IPS DF 6.9 (cell line): ENCODE measurements around the gene FAM149A.
A peak's percentile ranks its signal among the peaks of the same experiment; 100 is the strongest.

Source experiments
- DNase-seq: peaks from one replicate; pipeline ENCODE4 v3.0.0-alpha.2; 2013; ENCODE audit warnings: low read depth, low spot score
- H3K27ac ChIP-seq: one replicate; pipeline ENCODE4 v1.5.1; 2013; ENCODE audit warnings: low read length, control low read depth
- H3K27me3 ChIP-seq: 2 replicates; pipeline ENCODE4 v1.6.1; 2013; ENCODE audit warnings: mild to moderate bottlenecking, low read length; ENCODE audit not compliant: control insufficient read depth, insufficient read depth
- H3K36me3 ChIP-seq: 2 replicates; pipeline ENCODE4 v1.6.1; 2013; ENCODE audit warnings: low read length; ENCODE audit not compliant: control insufficient read depth, insufficient read depth
- H3K4me1 ChIP-seq: 2 replicates; pipeline ENCODE4 v1.6.1; 2013; ENCODE audit warnings: low read length; ENCODE audit not compliant: control insufficient read depth, insufficient read depth
- H3K4me3 ChIP-seq: 2 replicates; pipeline ENCODE4 v1.5.1; 2013; ENCODE audit warnings: mild to moderate bottlenecking, low read length
- H3K9me3 ChIP-seq: 2 replicates; pipeline ENCODE4 v1.6.1; 2013; ENCODE audit warnings: low read length, inconsistent platforms; ENCODE audit not compliant: control insufficient read depth, insufficient read depth
- WGBS: extraction: QIAGEN DNeasy Blood & Tissue Kit; methylation state at CpG from one replicate; pipeline ENCODE4 v1.1.7; 2013; ENCODE audit warnings: mixed read lengths, missing lambda C conversion rate; ENCODE audit not compliant: insufficient read length, insufficient coverage; 5-methylcytosine and 5-hydroxymethylcytosine counted together

The FAM149A gene

DNA sequence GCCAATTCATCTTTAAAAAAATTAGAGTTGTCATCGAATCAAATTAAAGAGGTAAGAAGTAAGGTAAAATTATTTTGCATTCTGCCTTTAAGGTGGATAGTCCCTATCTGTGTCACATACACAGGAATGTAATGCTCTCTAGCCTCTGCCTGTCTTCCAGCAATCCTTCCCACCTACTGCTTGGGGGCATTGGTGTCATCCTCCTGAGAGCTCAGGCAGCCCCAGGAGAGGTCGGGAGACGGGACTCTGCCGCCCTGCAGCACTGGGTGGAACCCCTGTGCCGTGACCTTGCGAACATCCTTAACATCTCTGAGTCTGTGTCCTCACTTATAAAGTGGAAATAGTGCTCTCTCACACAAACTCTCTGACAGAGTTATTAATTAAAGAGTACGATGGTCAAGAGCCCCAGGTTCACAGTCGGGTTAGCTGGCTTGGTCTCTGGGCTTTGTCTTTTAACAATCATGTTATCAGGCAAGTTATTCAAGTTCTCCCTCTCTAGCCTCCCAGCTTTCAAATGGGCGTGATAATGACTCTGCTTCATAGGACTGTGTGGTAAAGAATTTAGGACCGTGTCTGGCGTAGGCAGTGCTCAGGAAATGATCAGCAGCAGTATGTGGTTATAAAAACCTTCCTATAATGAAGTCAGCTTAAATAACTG is 25.4 kb upstream of the FAM149A start:
- H3K36me3 ChIP-seq, result no peaks in the 10 kb centered on the region
- no CpG with 5 or more reads among the region's 11 CpGs for WGBS
- H3K27me3 ChIP-seq, result no peaks in the 10 kb centered on the region
- no peak overlapping the region for H3K27ac ChIP-seq
- no peak overlapping the region for H3K4me3 ChIP-seq
- no peak for DNase-seq
- H3K9me3 ChIP-seq, result no peaks in the 10 kb centered on the region
- H3K4me1 ChIP-seq, result no peaks in the 10 kb centered on the region; the same call in 1 of the 2 replicates

DNA sequence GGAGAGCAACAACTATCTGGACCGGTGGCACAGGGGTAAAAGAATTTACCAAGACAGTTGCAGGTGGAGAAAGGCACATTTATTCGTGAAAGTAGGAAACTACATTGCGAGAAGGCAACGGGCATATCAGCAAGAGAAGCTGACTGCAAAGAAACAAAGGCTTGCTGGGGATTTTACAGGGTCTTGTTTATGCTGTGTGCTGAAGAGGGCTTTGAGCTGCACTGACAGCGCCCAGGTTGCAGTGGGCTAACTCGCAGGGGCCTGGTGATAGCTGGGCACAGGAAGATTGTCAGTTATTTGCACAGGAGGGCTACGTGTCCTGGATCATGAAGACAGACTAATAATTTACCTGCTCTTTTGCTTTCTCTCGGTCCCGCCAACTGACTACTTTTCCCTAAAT is 24.8 kb upstream of the FAM149A start:
- H3K27me3 ChIP-seq, result no peaks in the 10 kb centered on the region
- no peaks in the 10 kb centered on the region for H3K36me3 ChIP-seq
- H3K27ac ChIP-seq, result no peak overlapping the region
- H3K9me3 ChIP-seq, result no peaks in the 10 kb centered on the region
- WGBS, result no CpG with 5 or more reads among the region's 9 CpGs
- no peaks in the 10 kb centered on the region; the same call in 1 of the 2 replicates for H3K4me1 ChIP-seq
- no peak for DNase-seq
- H3K4me3 ChIP-seq, result no peak overlapping the region

DNA sequence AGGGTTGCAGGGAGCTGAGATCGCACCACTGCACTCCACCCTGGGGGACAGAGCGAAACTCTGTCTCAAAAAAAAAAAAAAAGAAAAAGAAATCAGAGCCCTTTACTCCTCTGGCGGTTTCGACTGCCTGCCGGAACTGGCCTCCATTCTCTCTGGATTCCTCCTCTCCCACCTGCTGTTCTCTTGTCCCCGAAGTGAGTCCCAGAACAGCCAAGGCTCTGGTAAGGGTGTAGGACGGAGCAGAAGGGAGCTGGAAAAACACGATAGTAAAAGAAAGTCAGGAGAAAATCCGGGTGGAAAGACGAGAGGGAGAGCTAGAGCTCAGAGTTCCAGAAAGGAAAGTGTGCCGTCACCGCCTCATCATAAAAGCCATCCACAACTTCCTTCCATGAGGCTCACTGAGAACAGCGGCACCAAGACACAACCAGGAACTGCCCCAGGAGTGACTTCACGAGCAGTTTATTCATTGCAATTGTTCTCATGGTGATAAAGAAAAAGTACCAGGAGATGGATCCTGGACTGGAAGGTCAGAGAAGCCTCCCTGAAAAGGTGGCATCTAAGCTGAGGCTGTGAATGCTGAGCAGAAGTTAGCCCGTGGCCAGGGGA is 23.2 kb upstream of the FAM149A start:
- H3K4me3 ChIP-seq, result no peak overlapping the region
- WGBS, result no CpG with 5 or more reads among the region's 15 CpGs

DNA sequence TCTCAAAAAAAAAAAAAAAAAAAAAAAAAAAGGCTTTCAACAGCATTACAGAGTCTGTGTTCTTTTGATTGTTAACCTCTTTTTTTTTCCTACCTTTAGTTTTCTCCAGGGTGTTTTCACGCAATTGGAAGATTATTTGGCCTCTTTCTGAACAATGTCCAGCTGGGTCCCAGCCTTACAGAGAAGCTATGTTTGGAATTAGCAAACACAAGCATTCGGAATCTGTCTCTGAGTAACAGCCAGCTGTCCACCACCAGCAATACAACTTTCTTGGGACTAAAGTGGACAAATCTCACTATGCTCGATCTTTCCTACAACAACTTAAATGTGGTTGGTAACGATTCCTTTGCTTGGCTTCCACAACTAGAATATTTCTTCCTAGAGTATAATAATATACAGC is 22.3 kb upstream of the FAM149A start:
- Histone ChIP-seq H3K27me3 (no peaks in the 10 kb centered on the region), H3K4me3 (no peak overlapping the region), H3K9me3 (no peaks in the 10 kb centered on the region), H3K4me1 (no peaks in the 10 kb centered on the region; the same call in 1 of the 2 replicates), H3K36me3 (no peaks in the 10 kb centered on the region), H3K27ac (no peak overlapping the region)
- no peak for DNase-seq
- WGBS, result no CpG with 5 or more reads among the region's 4 CpGs

More for the DNA sequence above, 23.2 kb upstream of the FAM149A start:
- H3K9me3 ChIP-seq, result no peaks in the 10 kb centered on the region
- no peak overlapping the region for H3K27ac ChIP-seq
- no peaks in the 10 kb centered on the region; the same call in 1 of the 2 replicates for H3K4me1 ChIP-seq
- H3K27me3 ChIP-seq, result no peaks in the 10 kb centered on the region
- H3K36me3 ChIP-seq, result no peaks in the 10 kb centered on the region
- DNase-seq, result peak; percentile 80

DNA sequence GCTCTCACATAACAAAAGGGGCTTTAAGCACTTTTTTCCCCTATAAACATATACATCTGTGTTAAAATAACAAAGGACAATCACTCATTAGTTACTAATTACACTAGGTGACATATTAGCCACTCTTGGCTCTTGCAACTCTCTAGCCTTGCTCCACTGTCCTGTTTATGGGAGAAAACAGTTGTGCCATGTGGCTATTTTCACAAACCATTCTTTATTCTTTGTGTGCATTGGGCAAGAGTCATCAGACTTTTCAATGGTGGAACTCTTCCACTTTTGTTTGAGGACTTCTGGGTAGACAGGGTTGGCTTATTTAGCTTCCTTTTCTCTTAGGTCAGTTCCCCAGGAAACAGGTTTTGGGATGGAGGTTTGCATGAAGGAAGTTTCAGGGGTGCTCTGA is 16.0 kb upstream of the FAM149A start:
- no peak overlapping the region for H3K4me3 ChIP-seq
- no peaks in the 10 kb centered on the region for H3K27me3 ChIP-seq
- DNase-seq, result no peak
- no peaks in the 10 kb centered on the region for H3K4me1 ChIP-seq
- H3K36me3 ChIP-seq, result no peaks in the 10 kb centered on the region
- H3K9me3 ChIP-seq, result no peaks in the 10 kb centered on the region
- no peak overlapping the region for H3K27ac ChIP-seq

DNA sequence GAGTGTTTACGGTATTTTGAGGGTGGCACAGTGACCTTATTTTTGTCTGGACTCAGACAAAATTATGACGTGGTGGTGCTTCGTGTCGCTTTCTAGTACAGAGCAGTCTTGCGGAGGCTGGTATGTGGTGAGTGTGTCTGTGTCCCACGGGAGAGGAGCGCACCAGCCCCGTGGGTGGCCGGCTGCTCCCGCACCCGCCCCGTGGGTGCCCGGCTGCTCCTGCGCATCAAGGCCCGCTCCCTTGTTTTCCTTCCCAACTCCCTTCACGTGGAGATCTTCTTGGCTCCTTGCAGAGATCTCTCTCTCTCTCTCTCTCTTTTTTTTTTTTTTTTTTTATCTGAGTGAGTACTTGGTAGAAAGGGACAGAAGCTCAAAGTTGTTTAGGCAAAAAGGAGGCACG is 12.2 kb upstream of the FAM149A start:
- H3K27ac ChIP-seq, result no peak overlapping the region
- no peak overlapping the region for H3K4me3 ChIP-seq
- no peaks in the 10 kb centered on the region for H3K36me3 ChIP-seq
- no peaks in the 10 kb centered on the region for H3K9me3 ChIP-seq
- H3K27me3 ChIP-seq, result no peaks in the 10 kb centered on the region
- no peak for DNase-seq
- H3K4me1 ChIP-seq, result 0 out of 2 replicates have a peak, but pooled peaks cover 1% of the 10 kb centered on the region
- WGBS, result no CpG with 5 or more reads among the region's 17 CpGs

DNA sequence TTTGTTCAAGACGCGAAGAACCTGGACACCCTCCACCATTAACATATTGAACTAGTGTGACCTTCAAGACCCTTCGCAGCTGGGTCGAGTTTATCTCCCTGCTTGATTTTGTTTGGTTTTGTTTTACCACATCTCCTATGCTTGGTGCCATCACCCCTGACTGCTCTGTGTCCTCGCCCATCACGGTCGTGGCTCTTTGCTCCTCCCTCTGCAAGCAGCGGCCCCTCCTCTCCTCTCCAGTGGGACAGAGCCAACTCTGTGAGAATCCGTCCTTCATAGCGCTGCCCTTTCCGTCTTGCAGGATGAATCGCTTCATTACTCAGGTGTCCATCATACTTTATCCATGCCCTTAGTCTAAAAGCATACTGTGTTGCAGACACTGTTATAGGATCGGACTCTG is 9.1 kb upstream of the FAM149A start:
- no CpG with 5 or more reads among the region's 13 CpGs for WGBS
- no peaks in the 10 kb centered on the region for H3K36me3 ChIP-seq

DNA sequence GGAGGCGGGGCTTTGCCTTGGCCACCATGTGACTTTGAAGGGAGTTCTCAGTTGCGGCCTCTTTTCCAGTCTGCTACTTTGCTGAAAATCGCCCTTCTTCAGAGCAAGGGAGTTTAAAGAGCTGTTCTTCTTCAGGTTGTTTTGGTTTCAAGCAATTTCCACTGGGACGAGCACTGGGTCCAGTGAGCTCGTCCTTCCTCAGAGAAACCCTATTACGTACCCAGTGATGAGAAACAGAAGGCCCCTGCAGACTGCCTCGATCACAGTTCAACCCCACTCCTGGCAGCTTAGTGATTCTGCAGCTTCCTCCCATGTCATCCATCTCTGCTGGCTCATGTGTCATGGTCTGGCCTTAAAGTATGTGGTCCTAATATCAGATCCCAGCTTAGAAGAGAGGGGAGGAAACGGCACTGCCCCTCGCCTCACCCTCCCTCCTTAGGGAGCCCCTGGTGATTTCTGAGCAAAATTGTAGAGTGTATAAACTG is 7.8 kb upstream of the FAM149A start:
- Histone ChIP-seq H3K9me3 (no peaks in the 10 kb centered on the region), H3K4me3 (no peak overlapping the region), H3K27ac (no peak overlapping the region), H3K27me3 (no peaks in the 10 kb centered on the region), H3K4me1 (0 out of 2 replicates have a peak, but pooled peaks cover 1% of the 10 kb centered on the region), H3K36me3 (no peaks in the 10 kb centered on the region)
- no peak for DNase-seq
- no CpG with 5 or more reads among the region's 9 CpGs for WGBS

More for the DNA sequence above, 9.1 kb upstream of the FAM149A start:
- H3K27ac ChIP-seq, result no peak overlapping the region
- H3K4me1 ChIP-seq, result 0 out of 2 replicates have a peak, but pooled peaks cover 1% of the 10 kb centered on the region
- no peaks in the 10 kb centered on the region for H3K9me3 ChIP-seq
- no peaks in the 10 kb centered on the region for H3K27me3 ChIP-seq
- H3K4me3 ChIP-seq, result no peak overlapping the region
- DNase-seq, result no peak

DNA sequence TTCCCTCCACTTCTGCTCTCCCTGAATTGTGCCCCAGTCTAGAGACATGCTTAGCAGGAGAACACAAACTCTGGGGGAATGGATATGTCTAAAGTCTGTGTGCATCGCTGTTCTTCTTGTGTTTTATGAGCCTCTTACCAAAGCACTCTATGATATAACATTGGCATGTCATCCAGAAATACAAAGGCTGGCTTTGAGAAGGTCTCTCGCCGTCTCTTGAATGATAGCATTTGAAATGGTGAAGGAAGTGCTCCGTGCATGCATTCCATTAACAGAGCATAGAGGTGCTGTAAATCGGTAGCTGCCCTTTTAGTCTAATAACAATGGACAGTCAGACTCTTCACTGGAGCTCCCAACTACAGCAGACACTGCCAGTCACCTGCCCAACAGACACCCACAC is 7.1 kb upstream of the FAM149A start:
- no peak for DNase-seq
- WGBS, result no CpG with 5 or more reads among the region's 5 CpGs
- no peak overlapping the region for H3K4me3 ChIP-seq
- no peaks in the 10 kb centered on the region for H3K36me3 ChIP-seq
- no peak overlapping the region for H3K27ac ChIP-seq
- no peaks in the 10 kb centered on the region for H3K27me3 ChIP-seq
- H3K4me1 ChIP-seq, result 0 out of 2 replicates have a peak, but pooled peaks cover 1% of the 10 kb centered on the region
- H3K9me3 ChIP-seq, result no peaks in the 10 kb centered on the region

DNA sequence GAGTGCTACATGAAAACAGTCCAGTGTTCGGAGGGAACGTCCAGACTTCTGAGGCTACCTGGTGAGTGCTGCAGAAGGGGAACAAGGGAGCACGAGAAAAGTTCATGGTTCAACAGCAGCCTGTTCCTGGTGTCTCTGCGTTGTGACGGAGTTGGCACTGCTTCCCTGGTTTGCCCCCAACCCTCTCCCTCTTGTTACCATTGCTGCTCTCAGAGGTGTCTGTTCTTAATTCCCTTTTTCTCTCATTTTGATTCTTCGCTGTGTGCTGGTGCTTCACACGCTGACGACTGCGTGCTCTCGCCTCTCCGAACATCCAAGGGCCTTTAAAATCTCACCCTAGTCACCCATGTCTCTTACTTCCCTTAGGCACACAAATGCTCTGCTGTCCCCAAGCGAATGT is 1.6 kb upstream of the FAM149A start:
- peaks cover 5% of the 10 kb centered on the region; the same call in 1 of the 2 replicates for H3K27me3 ChIP-seq
- H3K4me1 ChIP-seq, result peaks cover 2% of the 10 kb centered on the region
- no peak overlapping the region for H3K4me3 ChIP-seq
- no peak for DNase-seq
- no CpG with 5 or more reads among the region's 12 CpGs for WGBS
- H3K9me3 ChIP-seq, result no peaks in the 10 kb centered on the region
- no peaks in the 10 kb centered on the region; the same call in 1 of the 2 replicates for H3K36me3 ChIP-seq
- no peak overlapping the region for H3K27ac ChIP-seq
